Fibroblast of the aortic adventitia (primary cell): ENCODE data around the gene CBLL1. TPM values are rescaled to one million over a fixed set of nuclear protein-coding genes. Genes with fewer than 3 reads are reported as not detected.

Experiments
- DNase-seq: peaks from one replicate; pipeline ENCODE4 v3.0.0-alpha.2; 2010; ENCODE audit warnings: low read depth
- H3K4me3 ChIP-seq: 2 replicates; pipeline ENCODE4 v1.5.1; 2011; ENCODE audit warnings: low read depth, mild to moderate bottlenecking, control low read depth, low read length, moderate library complexity
- CTCF ChIP-seq: IDR thresholded peaks from 2 replicates; pipeline ENCODE4 v1.5.1; 2011; ENCODE audit warnings: mild to moderate bottlenecking, low read length, control low read depth, inconsistent platforms; ENCODE audit not compliant: insufficient read depth
- total RNA-seq: library from RNA; depleted of rRNA; stranded (reverse); fragments of >200 nt; gene quantifications from 2 replicates; pipeline ENCODE4 v1.2.3, GENCODE V29; 2012; ENCODE audit warnings: low replicate concordance

Gene CBLL1
- total RNA-seq, 1 donor: 32.0 TPM

GRCh38 chr7:107783648-107784047 lies 39.7 kb downstream of the CBLL1 start:
- H3K4me3 ChIP-seq: no peak overlapping the region
- DNase-seq: no peak
- TF ChIP-seq CTCF: no peak

GRCh38 chr7:107785170-107785569 lies 41.2 kb downstream of the CBLL1 start:
- no peak for TF ChIP-seq CTCF
- no peak for DNase-seq
- H3K4me3 ChIP-seq: no peak overlapping the region

- DNase-seq: no peak
- TF ChIP-seq CTCF: no peak
- H3K4me3 ChIP-seq: no peak overlapping the region
Observed at GRCh38 chr7:107785926-107786325, 42.0 kb downstream of the CBLL1 start.

- no peak for TF ChIP-seq CTCF
- DNase-seq: no peak
Observed at GRCh38 chr7:107788216-107788615, 44.3 kb downstream of the CBLL1 start.

GRCh38 chr7:107788662-107789061 lies 44.7 kb downstream of the CBLL1 start:
- no peak for DNase-seq
- H3K4me3 ChIP-seq: no peak overlapping the region
- TF ChIP-seq CTCF: no peak

More at GRCh38 chr7:107788216-107788615, 44.3 kb downstream of the CBLL1 start:
- no peak overlapping the region for H3K4me3 ChIP-seq

GRCh38 chr7:107789647-107790046 lies 45.7 kb downstream of the CBLL1 start:
- no peak for DNase-seq
- TF ChIP-seq CTCF: no peak
- H3K4me3 ChIP-seq: no peak overlapping the region

GRCh38 chr7:107792364-107792763 lies 48.4 kb downstream of the CBLL1 start:
- TF ChIP-seq CTCF: no peak
- H3K4me3 ChIP-seq: no peak overlapping the region
- DNase-seq: no peak
